ACC112 (cell line): ENCODE measurements around the gene GPN2.

Source experiments
- H2AFZ ChIP-seq: fragments of 200-600 bp; sonication (generic); one replicate; pipeline ENCODE4 v1.6.0; 2017; ENCODE audit warnings: antibody characterized with exemption, low read length; ENCODE audit not compliant: unreplicated experiment
- H3K27ac ChIP-seq: fragments of 200-600 bp; sonication (generic); 2 replicates; pipeline ENCODE4 v1.5.1; 2014; ENCODE audit warnings: low read depth, mild to moderate bottlenecking, antibody characterized with exemption, low read length, moderate library complexity
- H3K27me3 ChIP-seq: fragments of 200-600 bp; sonication (generic); 2 replicates; pipeline ENCODE4 v1.6.1; 2014; ENCODE audit warnings: mild to moderate bottlenecking, antibody characterized with exemption, low read length, moderate library complexity, mixed read lengths; ENCODE audit not compliant: insufficient read depth
- H3K36me3 ChIP-seq: fragments of 200-600 bp; sonication (generic); 2 replicates; pipeline ENCODE4 v1.6.1; 2016; ENCODE audit warnings: mild to moderate bottlenecking, antibody characterized with exemption, low read length, moderate library complexity, mixed read lengths; ENCODE audit not compliant: insufficient read depth
- H3K4me1 ChIP-seq: fragments of 200-600 bp; sonication (generic); one replicate; pipeline ENCODE4 v1.6.1; 2016; ENCODE audit warnings: low read length, mixed read lengths; ENCODE audit not compliant: insufficient read depth, unreplicated experiment, control insufficient read depth
- H3K4me3 ChIP-seq: fragments of 200-600 bp; sonication (generic); 2 replicates; pipeline ENCODE4 v1.5.1; 2014; ENCODE audit warnings: mild to moderate bottlenecking, low read depth, low read length
- H3K79me2 ChIP-seq: fragments of 200-600 bp; sonication (generic); one replicate; pipeline ENCODE4 v1.6.0; 2016; ENCODE audit warnings: low read length; ENCODE audit not compliant: control insufficient read depth, unreplicated experiment, insufficient read depth

Gene GPN2

DNA sequence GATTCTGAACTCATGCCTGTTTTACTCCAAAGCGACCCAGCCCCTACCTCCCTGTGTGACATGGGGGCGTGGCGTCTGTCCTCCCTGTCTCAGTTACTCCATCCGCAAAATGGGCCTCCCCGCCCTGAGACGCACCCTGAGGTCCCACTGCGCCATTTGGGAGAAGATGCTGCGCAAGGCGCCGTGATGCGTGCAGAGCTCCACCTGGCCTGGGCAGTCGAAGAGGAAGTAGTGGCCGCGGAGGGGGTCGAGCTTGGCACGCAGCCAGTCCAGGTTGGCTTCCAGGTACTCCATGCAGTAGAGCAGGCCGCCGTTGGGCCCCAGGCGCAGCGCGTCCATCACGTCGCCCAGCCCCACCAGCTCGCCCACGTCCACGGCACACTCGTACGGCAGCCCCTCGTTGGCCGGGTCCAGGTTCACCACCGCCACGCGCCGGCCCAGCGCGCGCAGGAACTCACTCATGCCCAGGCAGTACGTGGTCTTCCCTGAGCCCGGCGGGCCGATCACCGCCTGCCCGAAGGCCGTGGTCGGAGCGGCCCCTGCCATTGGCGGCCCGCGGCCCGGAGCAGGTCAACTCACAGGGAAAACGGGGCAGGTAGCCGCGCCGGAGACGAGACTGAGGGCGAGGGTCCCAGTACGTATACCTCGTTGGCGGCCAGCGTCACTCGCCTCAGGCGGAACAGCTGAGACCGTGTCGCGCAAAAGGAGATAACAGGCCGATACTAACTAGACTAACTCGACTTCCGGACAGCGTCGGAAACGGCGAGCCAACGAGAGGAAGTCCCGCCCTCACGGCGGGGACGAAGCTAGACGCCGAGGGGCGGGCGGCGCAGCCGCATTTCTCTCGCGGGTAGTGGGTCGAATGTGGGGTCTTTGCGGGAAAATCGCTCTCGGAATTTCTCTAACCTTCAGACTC, at the start of gene GPN2:
Gene GPN2 (minus strand): TSS at position 733 of the 916 bp plus-strand sequence. CDS start 187 bp downstream, at position 546.
- peaks cover 15% of the 10 kb centered on the region; the same call in 1 of the 2 replicates for H3K36me3 ChIP-seq
- H3K27me3 ChIP-seq, result no peaks in the 10 kb centered on the region

GRCh38 chr1:26938659-26939025, 48.6 kb upstream of the GPN2 start:
- Histone ChIP-seq H3K27ac (no peak overlapping the region), H3K36me3 (peaks cover 17% of the 10 kb centered on the region; the same call in 1 of the 2 replicates), H2AFZ (no peak overlapping the region), H3K4me1 (peaks cover 14% of the 10 kb centered on the region), H3K79me2 (peaks cover 35% of the 10 kb centered on the region), H3K27me3 (no peaks in the 10 kb centered on the region), H3K4me3 (no peak overlapping the region)

More for the DNA sequence above, at the start of gene GPN2:
- Histone ChIP-seq H3K27ac (peak within 1 kb of the TSS; percentile 69), H2AFZ (peak within 1 kb of the TSS; percentile 72), H3K4me1 (peaks cover 9% of the 10 kb centered on the region), H3K4me3 (peak within 1 kb of the TSS; percentile 94), H3K79me2 (peaks cover 20% of the 10 kb centered on the region)

GRCh38 chr1:26938004-26938658, 48.0 kb upstream of the GPN2 start:
- Histone ChIP-seq H2AFZ (no peak overlapping the region), H3K36me3 (peaks cover 14% of the 10 kb centered on the region; the same call in 1 of the 2 replicates), H3K4me3 (no peak overlapping the region), H3K27ac (no peak overlapping the region), H3K79me2 (peaks cover 35% of the 10 kb centered on the region), H3K4me1 (peaks cover 14% of the 10 kb centered on the region), H3K27me3 (no peaks in the 10 kb centered on the region)

DNA sequence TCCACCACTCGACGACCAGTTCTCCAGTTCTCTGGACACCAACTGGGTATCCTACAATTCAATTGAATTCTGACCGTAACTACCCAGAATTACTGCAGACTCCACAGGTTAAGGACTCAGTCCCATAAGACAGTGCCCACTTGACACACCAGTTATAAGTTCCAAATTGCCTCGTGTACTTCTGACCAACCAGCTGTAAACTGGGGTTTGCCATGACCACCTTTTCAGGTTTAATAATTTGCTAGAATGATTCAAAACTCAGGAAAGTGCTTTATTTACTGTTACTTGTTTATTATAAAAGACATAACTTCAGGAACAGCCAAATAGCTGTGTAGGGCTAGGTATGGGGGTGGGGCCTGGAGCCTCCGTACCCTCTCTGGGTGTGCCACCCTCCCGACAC, 46.7 kb upstream of the GPN2 start:
- Histone ChIP-seq H3K27ac (no peak overlapping the region), H3K27me3 (no peaks in the 10 kb centered on the region), H3K36me3 (peaks cover 9% of the 10 kb centered on the region; the same call in 1 of the 2 replicates), H2AFZ (no peak overlapping the region), H3K4me1 (peaks cover 14% of the 10 kb centered on the region), H3K79me2 (peaks cover 42% of the 10 kb centered on the region), H3K4me3 (no peak overlapping the region)

GRCh38 chr1:26932531-26932930, 42.4 kb upstream of the GPN2 start:
- peaks cover 39% of the 10 kb centered on the region for H3K79me2 ChIP-seq
- H3K27ac ChIP-seq, result no peak overlapping the region
- H3K4me1 ChIP-seq, result no peaks in the 10 kb centered on the region
- H3K27me3 ChIP-seq, result no peaks in the 10 kb centered on the region
- H3K36me3 ChIP-seq, result peaks cover 24% of the 10 kb centered on the region
- H2AFZ ChIP-seq, result no peak overlapping the region
- H3K4me3 ChIP-seq, result no peak overlapping the region

- H3K4me3 ChIP-seq, result peak overlapping the region; percentile 27; the same call in 1 of the 2 replicates
- no peak overlapping the region for H2AFZ ChIP-seq
- H3K27ac ChIP-seq, result no peak overlapping the region
- H3K36me3 ChIP-seq, result peaks cover 24% of the 10 kb centered on the region
- H3K4me1 ChIP-seq, result peaks cover 15% of the 10 kb centered on the region
- H3K79me2 ChIP-seq, result peaks cover 52% of the 10 kb centered on the region
- H3K27me3 ChIP-seq, result no peaks in the 10 kb centered on the region
Measured at GRCh38 chr1:26923711-26924110, 33.6 kb upstream of the GPN2 start.

GRCh38 chr1:26922901-26923300, 32.8 kb upstream of the GPN2 start:
- Histone ChIP-seq H3K27ac (0 out of 2 replicates have a peak overlapping the region, but pooled peaks have one; percentile 69), H3K4me3 (peak overlapping the region; percentile 84), H3K4me1 (peaks cover 15% of the 10 kb centered on the region), H3K27me3 (no peaks in the 10 kb centered on the region), H3K79me2 (peaks cover 44% of the 10 kb centered on the region), H3K36me3 (peaks cover 16% of the 10 kb centered on the region), H2AFZ (no peak overlapping the region)

DNA sequence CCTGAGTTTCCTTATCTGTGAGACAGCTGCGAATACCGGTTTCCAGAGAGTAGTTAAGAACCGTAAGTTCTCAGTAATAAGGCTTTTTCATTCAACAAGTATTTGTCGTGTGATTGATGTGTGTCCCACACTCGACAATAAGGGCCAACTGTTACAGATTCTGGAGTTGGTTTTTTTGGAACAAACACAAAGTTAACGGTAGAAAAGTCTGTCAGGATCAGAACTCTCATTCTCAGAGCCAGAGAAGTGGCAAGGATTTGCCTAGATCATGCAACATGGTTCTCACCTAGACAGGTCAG, 32.3 kb upstream of the GPN2 start:
- no peak overlapping the region for H2AFZ ChIP-seq
- H3K27ac ChIP-seq, result peak overlapping the region; percentile 69
- H3K36me3 ChIP-seq, result peaks cover 15% of the 10 kb centered on the region
- H3K4me1 ChIP-seq, result peaks cover 15% of the 10 kb centered on the region
- peak overlapping the region; percentile 84 for H3K4me3 ChIP-seq
- H3K27me3 ChIP-seq, result no peaks in the 10 kb centered on the region
- peaks cover 40% of the 10 kb centered on the region for H3K79me2 ChIP-seq

- Histone ChIP-seq H3K4me1 (peaks cover 15% of the 10 kb centered on the region), H2AFZ (peak within 1 kb of the TSS; percentile 71), H3K4me3 (peak within 1 kb of the TSS; percentile 84), H3K36me3 (peaks cover 15% of the 10 kb centered on the region), H3K79me2 (peaks cover 36% of the 10 kb centered on the region), H3K27ac (peak within 1 kb of the TSS; percentile 69), H3K27me3 (no peaks in the 10 kb centered on the region)
Measured at GRCh38 chr1:26921540-26922430, 31.7 kb upstream of the GPN2 start, which contains the start of gene NUDC. Gene NUDC (plus strand): TSS chr1:26921743. CDS start chr1:26921849, 106 bp downstream.

DNA sequence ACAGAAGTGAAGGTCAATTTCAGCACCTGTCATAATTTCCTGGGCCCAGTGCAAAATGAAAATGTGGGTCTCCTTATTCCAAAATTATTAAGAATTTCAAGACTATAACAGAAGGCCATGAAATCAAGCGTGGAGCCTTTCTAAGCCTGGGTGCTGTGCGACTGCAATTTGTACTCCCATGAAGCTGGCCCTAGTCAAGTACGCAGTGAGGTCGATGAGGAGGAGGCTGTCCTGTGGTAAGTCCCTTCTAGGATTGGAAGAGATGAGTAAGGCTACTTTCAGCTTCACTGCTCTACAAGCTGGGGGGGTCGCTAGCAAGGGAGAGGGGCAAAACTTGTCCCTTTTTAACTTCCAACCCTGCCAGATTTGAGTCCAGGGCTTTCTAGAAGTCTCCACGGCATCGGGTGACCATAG, 31.1 kb upstream of the GPN2 start:
- Histone ChIP-seq H2AFZ (peak overlapping the region; percentile 71), H3K79me2 (peaks cover 31% of the 10 kb centered on the region), H3K27me3 (no peaks in the 10 kb centered on the region), H3K4me3 (peak overlapping the region; percentile 84), H3K36me3 (peaks cover 10% of the 10 kb centered on the region), H3K4me1 (peaks cover 15% of the 10 kb centered on the region), H3K27ac (peak overlapping the region; percentile 40)
